Neural progenitor cell (in vitro differentiated cells): ENCODE results near the gene MFRP.

Experiments used
- EZH2 ChIP-seq: fragments of 200-600 bp; sonication (generic); IDR thresholded peaks from 2 replicates; pipeline ENCODE4 v1.6.1; 2017; ENCODE audit warnings: antibody characterized with exemption, mild to moderate bottlenecking, moderate library complexity
- TF ChIP-seq, protein P1 (sequence below): fragments of 200-600 bp; sonication (generic); IDR thresholded peaks from 2 replicates; pipeline ENCODE4 v1.5.1; 2017; ENCODE audit warnings: antibody characterized with exemption, mild to moderate bottlenecking

DNA sequence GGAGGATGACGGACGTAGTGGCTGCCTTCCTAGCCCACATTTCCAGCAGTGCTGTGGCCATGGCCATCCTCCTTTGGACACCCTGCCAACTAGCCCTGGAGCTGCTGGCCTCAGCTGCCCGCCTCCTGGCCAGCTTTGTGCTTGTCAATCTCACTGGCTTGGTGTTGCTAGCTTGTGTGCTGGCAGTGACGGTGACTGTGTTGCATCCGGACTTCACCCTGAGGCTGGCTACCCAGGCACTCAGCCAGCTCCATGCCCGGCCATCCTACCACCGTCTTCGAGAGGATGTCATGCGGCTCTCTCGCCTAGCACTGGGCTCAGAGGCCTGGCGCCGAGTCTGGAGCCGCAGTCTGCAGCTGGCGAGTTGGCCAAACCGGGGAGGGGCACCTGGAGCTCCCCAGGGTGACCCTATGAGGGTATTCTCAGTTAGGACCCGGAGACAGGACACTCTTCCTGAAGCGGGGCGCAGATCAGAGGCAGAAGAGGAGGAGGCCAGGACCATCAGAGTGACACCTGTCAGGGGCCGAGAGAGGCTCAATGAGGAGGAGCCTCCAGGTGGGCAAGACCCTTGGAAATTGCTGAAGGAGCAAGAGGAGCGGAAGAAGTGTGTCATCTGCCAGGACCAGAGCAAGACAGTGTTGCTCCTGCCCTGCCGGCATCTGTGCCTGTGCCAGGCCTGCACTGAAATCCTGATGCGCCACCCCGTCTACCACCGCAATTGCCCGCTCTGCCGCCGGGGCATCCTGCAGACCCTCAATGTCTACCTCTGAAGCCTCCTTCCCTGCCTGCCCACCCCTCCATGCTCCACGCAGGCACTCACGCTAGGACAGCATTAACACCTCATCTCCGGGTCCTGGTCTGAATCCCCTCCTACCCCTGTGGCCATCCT is 10.6 kb downstream of the MFRP start:
- TF ChIP-seq, protein P1, sequence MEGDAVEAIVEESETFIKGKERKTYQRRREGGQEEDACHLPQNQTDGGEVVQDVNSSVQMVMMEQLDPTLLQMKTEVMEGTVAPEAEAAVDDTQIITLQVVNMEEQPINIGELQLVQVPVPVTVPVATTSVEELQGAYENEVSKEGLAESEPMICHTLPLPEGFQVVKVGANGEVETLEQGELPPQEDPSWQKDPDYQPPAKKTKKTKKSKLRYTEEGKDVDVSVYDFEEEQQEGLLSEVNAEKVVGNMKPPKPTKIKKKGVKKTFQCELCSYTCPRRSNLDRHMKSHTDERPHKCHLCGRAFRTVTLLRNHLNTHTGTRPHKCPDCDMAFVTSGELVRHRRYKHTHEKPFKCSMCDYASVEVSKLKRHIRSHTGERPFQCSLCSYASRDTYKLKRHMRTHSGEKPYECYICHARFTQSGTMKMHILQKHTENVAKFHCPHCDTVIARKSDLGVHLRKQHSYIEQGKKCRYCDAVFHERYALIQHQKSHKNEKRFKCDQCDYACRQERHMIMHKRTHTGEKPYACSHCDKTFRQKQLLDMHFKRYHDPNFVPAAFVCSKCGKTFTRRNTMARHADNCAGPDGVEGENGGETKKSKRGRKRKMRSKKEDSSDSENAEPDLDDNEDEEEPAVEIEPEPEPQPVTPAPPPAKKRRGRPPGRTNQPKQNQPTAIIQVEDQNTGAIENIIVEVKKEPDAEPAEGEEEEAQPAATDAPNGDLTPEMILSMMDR: no peak
- TF ChIP-seq EZH2: no peak
